ENCODE results near the gene PKP3.
A peak's percentile ranks its signal among the peaks of the same experiment; 100 is the strongest.

PKP3 gene

DNA sequence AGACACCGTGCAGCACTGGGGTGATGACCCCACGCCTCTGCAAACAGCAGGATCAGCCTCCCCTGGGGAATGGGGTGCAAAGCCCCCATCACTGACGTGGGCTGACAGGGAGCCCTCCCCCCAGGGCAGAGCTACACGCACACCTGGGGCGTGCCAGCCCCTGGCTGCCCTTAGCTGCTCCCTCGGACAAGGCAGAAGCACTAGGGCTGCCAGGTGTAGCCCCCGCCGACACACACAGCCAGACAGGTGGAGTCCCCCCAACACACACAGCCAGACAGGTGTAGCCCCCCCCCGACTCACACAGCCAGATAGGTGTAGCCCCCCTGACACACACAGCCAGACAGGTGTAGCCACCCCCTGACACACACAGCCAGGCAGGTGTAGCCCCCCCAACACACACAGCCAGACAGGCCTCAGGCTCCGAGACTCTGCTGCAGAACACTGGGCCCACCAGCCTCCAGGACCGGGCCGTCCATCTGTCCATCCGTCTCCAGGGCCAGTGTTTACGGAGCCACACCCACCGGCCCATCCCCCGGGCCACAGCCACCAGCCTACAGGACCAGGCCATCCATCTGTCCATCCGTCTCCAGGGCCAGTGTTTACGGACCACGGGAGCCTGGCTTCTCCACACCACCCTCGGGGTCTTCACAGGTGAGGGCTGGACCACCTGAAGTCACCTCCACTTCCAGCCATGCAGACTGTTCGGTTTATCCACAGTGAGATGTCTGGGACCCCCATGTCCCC, 44.3 kb downstream of the PKP3 start:
- Histone ChIP-seq H3K79me2 (ENCODE audit: low read length) (no peaks in the 10 kb centered on the region), H2AFZ (ENCODE audit: low read length) (no peak overlapping the region), H3K27ac (ENCODE audit: low read length) (no peak overlapping the region), H3K4me3 (ENCODE audit: low read length) (no peak overlapping the region), H3K9me2 (replicated peaks; ENCODE audit: insufficient read depth, low read length) (no peaks in the 10 kb centered on the region), H3K4me1 (ENCODE audit: low read length) (0 out of 2 replicates have a peak, but pooled peaks cover 3% of the 10 kb centered on the region), H4K20me1 (ENCODE audit: insufficient read depth, low read length) (no peaks in the 10 kb centered on the region), H3K27me3 (replicated peaks; ENCODE audit: insufficient read depth, low read length) (peaks cover 18% of the 10 kb centered on the region; the same call in 1 of the 2 replicates), H3F3A (ENCODE audit: insufficient read depth, low read length) (no peaks in the 10 kb centered on the region), H3K9ac (ENCODE audit: low read length) (no peak overlapping the region), H3K4me2 (ENCODE audit: low read depth, low read length) (no peak overlapping the region), H3K36me3 (replicated peaks; ENCODE audit: insufficient read depth, low read length) (no peaks in the 10 kb centered on the region), H3K9me3 (replicated peaks; ENCODE audit: insufficient read depth, low read length) (no peaks in the 10 kb centered on the region)
- TF ChIP-seq EZH2phosphoT487 (IDR thresholded peaks at IDR 0.05; ENCODE audit: low read length): no peak
- TF ChIP-seq, protein P1, sequence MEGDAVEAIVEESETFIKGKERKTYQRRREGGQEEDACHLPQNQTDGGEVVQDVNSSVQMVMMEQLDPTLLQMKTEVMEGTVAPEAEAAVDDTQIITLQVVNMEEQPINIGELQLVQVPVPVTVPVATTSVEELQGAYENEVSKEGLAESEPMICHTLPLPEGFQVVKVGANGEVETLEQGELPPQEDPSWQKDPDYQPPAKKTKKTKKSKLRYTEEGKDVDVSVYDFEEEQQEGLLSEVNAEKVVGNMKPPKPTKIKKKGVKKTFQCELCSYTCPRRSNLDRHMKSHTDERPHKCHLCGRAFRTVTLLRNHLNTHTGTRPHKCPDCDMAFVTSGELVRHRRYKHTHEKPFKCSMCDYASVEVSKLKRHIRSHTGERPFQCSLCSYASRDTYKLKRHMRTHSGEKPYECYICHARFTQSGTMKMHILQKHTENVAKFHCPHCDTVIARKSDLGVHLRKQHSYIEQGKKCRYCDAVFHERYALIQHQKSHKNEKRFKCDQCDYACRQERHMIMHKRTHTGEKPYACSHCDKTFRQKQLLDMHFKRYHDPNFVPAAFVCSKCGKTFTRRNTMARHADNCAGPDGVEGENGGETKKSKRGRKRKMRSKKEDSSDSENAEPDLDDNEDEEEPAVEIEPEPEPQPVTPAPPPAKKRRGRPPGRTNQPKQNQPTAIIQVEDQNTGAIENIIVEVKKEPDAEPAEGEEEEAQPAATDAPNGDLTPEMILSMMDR (IDR thresholded peaks at IDR 0.05; ENCODE audit: low read length): no peak
- TF ChIP-seq EZH2 (optimal IDR thresholded peaks at IDR 0.05; ENCODE audit: low read depth, low read length): no peak
- no peak for DNase-seq

DNA sequence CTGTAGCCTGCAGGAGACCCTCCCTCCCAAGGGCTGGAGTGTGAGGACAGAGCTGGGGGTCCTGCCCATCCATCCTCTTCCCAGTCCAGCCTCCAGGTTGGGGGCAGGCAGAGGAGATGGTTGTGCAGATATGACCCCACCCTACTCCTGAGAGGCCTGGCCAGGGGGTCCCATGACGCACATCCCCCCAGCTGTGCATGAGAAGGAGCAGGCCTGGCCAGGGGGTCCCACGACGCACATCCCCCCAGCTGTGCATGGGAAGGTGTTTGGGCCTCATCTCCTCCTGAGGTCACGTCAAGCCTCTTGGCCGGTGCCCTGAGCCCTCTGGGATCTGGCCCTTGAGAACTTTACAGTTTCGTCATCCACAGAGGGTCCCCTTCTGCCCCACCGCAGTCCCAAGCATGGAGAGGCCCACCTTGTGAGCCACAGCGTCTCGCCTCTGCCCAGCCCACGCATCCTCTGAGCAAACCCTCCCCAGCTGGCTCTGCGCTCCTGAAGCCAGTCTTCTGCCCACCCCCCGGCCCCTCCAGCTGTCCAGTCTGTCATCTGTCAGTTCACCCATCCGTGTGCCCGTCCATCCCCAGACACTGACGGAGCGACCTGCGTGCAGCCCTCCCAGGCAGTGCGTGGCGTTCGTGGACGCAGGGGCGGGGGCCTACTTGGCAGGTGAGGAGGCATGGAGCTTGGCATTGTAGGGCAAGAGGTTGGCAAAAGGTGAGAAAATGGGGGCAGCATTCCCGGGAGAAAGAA, 45.5 kb downstream of the PKP3 start:
- Histone ChIP-seq H3K4me2 (ENCODE audit: low read depth, low read length) (no peak overlapping the region), H3F3A (ENCODE audit: insufficient read depth, low read length) (peaks cover 3% of the 10 kb centered on the region; the same call in 1 of the 2 replicates), H4K20me1 (ENCODE audit: insufficient read depth, low read length) (no peaks in the 10 kb centered on the region), H3K4me1 (ENCODE audit: low read length) (0 out of 2 replicates have a peak, but pooled peaks cover 3% of the 10 kb centered on the region), H3K27ac (ENCODE audit: low read length) (no peak overlapping the region), H3K9me2 (replicated peaks; ENCODE audit: insufficient read depth, low read length) (no peaks in the 10 kb centered on the region), H3K9me3 (replicated peaks; ENCODE audit: insufficient read depth, low read length) (no peaks in the 10 kb centered on the region), H2AFZ (ENCODE audit: low read length) (no peak overlapping the region), H3K4me3 (ENCODE audit: low read length) (no peak overlapping the region), H3K9ac (ENCODE audit: low read length) (no peak overlapping the region), H3K79me2 (ENCODE audit: low read length) (no peaks in the 10 kb centered on the region), H3K27me3 (replicated peaks; ENCODE audit: insufficient read depth, low read length) (peaks cover 30% of the 10 kb centered on the region), H3K36me3 (replicated peaks; ENCODE audit: insufficient read depth, low read length) (no peaks in the 10 kb centered on the region)
- no peak for DNase-seq
- TF ChIP-seq EZH2 (optimal IDR thresholded peaks at IDR 0.05; ENCODE audit: low read depth, low read length) (no peak), EZH2phosphoT487 (IDR thresholded peaks at IDR 0.05; ENCODE audit: low read length) (no peak)
- TF ChIP-seq, protein P1 (IDR thresholded peaks at IDR 0.05; ENCODE audit: low read length): no peak

DNA sequence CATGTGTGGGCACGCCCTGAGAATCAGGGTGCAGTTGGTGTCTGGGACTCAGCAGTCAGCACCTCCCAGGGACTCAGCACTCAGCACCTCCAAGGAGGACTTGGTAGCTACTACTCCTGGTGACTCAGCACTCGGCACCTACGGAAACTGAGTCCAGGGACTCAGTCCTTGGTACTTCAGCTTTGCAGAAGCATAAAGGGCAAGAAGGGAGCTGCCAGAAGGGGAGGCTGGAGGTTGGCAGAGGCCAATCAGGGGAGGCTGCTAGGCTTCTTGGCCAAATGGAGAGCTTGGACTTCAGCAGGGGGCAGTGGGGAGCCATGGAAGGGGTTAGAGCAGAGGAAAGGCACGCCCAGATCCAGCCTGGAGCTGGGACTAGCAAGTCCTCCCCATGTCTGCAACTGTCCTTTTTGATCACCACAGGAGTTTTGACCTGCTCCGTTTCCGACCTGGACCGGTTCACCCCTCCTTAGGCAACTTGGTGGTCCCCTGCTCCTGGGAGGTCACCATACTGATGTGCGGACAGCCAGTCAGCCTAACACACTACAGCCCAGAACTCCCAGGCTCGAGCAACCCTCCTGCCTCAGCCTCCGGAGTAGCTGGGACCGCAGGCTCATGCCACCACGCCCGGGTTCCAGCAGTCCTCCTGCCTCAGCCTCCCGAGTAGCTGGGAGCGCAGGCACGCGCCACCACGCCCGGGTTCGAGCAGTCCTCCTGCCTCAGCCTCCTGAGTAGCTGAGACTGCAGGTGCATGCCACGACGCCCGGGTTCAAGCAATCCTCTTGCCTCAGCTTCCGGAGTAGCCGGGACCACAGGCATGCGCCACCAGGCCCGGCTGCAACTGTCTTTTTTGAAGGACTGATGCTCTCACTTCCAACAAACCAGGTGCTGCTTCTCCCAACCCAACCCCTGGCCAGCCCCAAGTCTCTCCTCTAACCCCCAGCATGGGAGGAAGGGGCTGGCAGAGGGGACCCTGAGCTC, 46.3 kb downstream of the PKP3 start:
- Histone ChIP-seq H3K9me2 (replicated peaks; ENCODE audit: insufficient read depth, low read length) (no peaks in the 10 kb centered on the region), H3K9me3 (replicated peaks; ENCODE audit: insufficient read depth, low read length) (no peaks in the 10 kb centered on the region), H2AFZ (ENCODE audit: low read length) (no peak overlapping the region), H4K20me1 (ENCODE audit: insufficient read depth, low read length) (no peaks in the 10 kb centered on the region), H3F3A (ENCODE audit: insufficient read depth, low read length) (peaks cover 3% of the 10 kb centered on the region; the same call in 1 of the 2 replicates), H3K36me3 (replicated peaks; ENCODE audit: insufficient read depth, low read length) (no peaks in the 10 kb centered on the region), H3K4me3 (ENCODE audit: low read length) (no peak overlapping the region), H3K4me1 (ENCODE audit: low read length) (0 out of 2 replicates have a peak, but pooled peaks cover 3% of the 10 kb centered on the region), H3K9ac (ENCODE audit: low read length) (no peak overlapping the region), H3K4me2 (ENCODE audit: low read depth, low read length) (peak overlapping the region; percentile 89; the same call in 1 of the 2 replicates), H3K27ac (ENCODE audit: low read length) (no peak overlapping the region), H3K27me3 (replicated peaks; ENCODE audit: insufficient read depth, low read length) (peaks cover 34% of the 10 kb centered on the region), H3K79me2 (ENCODE audit: low read length) (no peaks in the 10 kb centered on the region)
- no peak for DNase-seq
- TF ChIP-seq, protein P1 (IDR thresholded peaks at IDR 0.05; ENCODE audit: low read length): no peak
- TF ChIP-seq EZH2phosphoT487 (IDR thresholded peaks at IDR 0.05; ENCODE audit: low read length) (no peak), EZH2 (optimal IDR thresholded peaks at IDR 0.05; ENCODE audit: low read depth, low read length) (no peak)
